ENCODE results near the gene HDAC5. TPM values are rescaled to one million over a fixed set of nuclear protein-coding genes. Genes with fewer than 3 reads are reported as not detected.

Gene HDAC5
- total and polyA plus RNA-seq, 2 donors (not counting 1 experiment from before 2014, with no cell fraction given) = 31.3 to 125 TPM

GRCh38 chr17:44067545-44067940 is 55.9 kb downstream of the HDAC5 start:
- H2AFZ ChIP-seq (ENCODE audit: low read length) = no peak overlapping the region
- TF ChIP-seq CTCF (conservative IDR thresholded peaks at IDR 0.05 in 1 of 2, IDR thresholded peaks at IDR 0.05 in 1 of 2; ENCODE audit: low read depth in 1 of 2, low read length in 2 of 2) (no peak), EZH2 (IDR thresholded peaks at IDR 0.05; ENCODE audit: low read length, missing control alignments) (no peak)

GRCh38 chr17:44066204-44066930 is 57.1 kb downstream of the HDAC5 start, which contains the start of gene LSM12:
TSS of gene LSM12 (minus strand) at chr17:44066671. CDS start at chr17:44066587, 84 bp downstream.
- Histone ChIP-seq H3K27ac (ENCODE audit: insufficient read depth, low read length) (peak within 1 kb of the TSS; percentile 95), H3K27me3 (ENCODE audit: control insufficient read depth, insufficient read depth, low read length) (no peaks in the 10 kb centered on the region), H3K9ac (ENCODE audit: insufficient read depth, low read length) (peak within 1 kb of the TSS; percentile 96), H3K4me3 (replicated peaks in 1 of 4; ENCODE audit: control extremely low read depth in 1 of 4, insufficient read depth in 1 of 4, low read depth in 3 of 4, low read length in 4 of 4) (peak within 1 kb of the TSS; percentile 83 to 90 (median 88)), H2AFZ (ENCODE audit: low read length) (no peak within 1 kb of the TSS), H3K9me3 (ENCODE audit: control insufficient read depth, insufficient read depth, low read depth, low read length) (no peaks in the 10 kb centered on the region), H4K20me1 (ENCODE audit: control insufficient read depth, extremely low read depth, insufficient read depth, low read length) (peaks cover under 1% of the 10 kb centered on the region), H3K4me2 (ENCODE audit: extremely low read depth, insufficient read depth, low read length) (peak within 1 kb of the TSS; percentile 96), H3K79me2 (ENCODE audit: control insufficient read depth, insufficient read depth, low read length) (peaks cover 45% of the 10 kb centered on the region), H3K36me3 (ENCODE audit: control insufficient read depth, insufficient read depth, low read length) (peaks cover 8% of the 10 kb centered on the region), H3K4me1 (ENCODE audit: control insufficient read depth, extremely low read depth, insufficient read depth, low read length) (peaks cover 6% of the 10 kb centered on the region)
- DNase-seq (ENCODE audit: low read depth in 2 of 2) = peak; percentile 82 to 88
- TF ChIP-seq CTCF (conservative IDR thresholded peaks at IDR 0.05 in 1 of 2, IDR thresholded peaks at IDR 0.05 in 1 of 2; ENCODE audit: low read depth in 1 of 2, low read length in 2 of 2) (no peak), EZH2 (IDR thresholded peaks at IDR 0.05; ENCODE audit: low read length, missing control alignments) (no peak)

More at GRCh38 chr17:44067545-44067940, 55.9 kb downstream of the HDAC5 start:
- H3K36me3 ChIP-seq (ENCODE audit: control insufficient read depth, insufficient read depth, low read length) = peaks cover 3% of the 10 kb centered on the region
- peaks cover 46% of the 10 kb centered on the region for H3K79me2 ChIP-seq (ENCODE audit: control insufficient read depth, insufficient read depth, low read length)
- peaks cover 9% of the 10 kb centered on the region for H3K4me1 ChIP-seq (ENCODE audit: control insufficient read depth, extremely low read depth, insufficient read depth, low read length)
- no peak for DNase-seq (ENCODE audit: low read depth in 2 of 2)
- no peak overlapping the region for H3K9ac ChIP-seq (ENCODE audit: insufficient read depth, low read length)
- H3K27me3 ChIP-seq (ENCODE audit: control insufficient read depth, insufficient read depth, low read length) = no peaks in the 10 kb centered on the region
- no peak overlapping the region for H3K4me2 ChIP-seq (ENCODE audit: extremely low read depth, insufficient read depth, low read length)
- no peak overlapping the region for H3K4me3 ChIP-seq (replicated peaks in 1 of 4; ENCODE audit: control extremely low read depth in 1 of 4, insufficient read depth in 1 of 4, low read depth in 3 of 4, low read length in 4 of 4)
- no peaks in the 10 kb centered on the region for H4K20me1 ChIP-seq (ENCODE audit: control insufficient read depth, extremely low read depth, insufficient read depth, low read length)
- H3K27ac ChIP-seq (ENCODE audit: insufficient read depth, low read length) = no peak overlapping the region
- no peaks in the 10 kb centered on the region for H3K9me3 ChIP-seq (ENCODE audit: control insufficient read depth, insufficient read depth, low read depth, low read length)

- Histone ChIP-seq H3K4me2 (ENCODE audit: extremely low read depth, insufficient read depth, low read length) (peak overlapping the region; percentile 96), H3K4me1 (ENCODE audit: control insufficient read depth, extremely low read depth, insufficient read depth, low read length) (peaks cover 6% of the 10 kb centered on the region), H3K9ac (ENCODE audit: insufficient read depth, low read length) (peak overlapping the region; percentile 96), H3K79me2 (ENCODE audit: control insufficient read depth, insufficient read depth, low read length) (peaks cover 49% of the 10 kb centered on the region), H3K4me3 (replicated peaks in 1 of 4; ENCODE audit: control extremely low read depth in 1 of 4, insufficient read depth in 1 of 4, low read depth in 3 of 4, low read length in 4 of 4) (peak overlapping the region; percentile 83 to 90 (median 88)), H2AFZ (ENCODE audit: low read length) (no peak overlapping the region), H3K27ac (ENCODE audit: insufficient read depth, low read length) (peak overlapping the region; percentile 95), H3K36me3 (ENCODE audit: control insufficient read depth, insufficient read depth, low read length) (peaks cover 10% of the 10 kb centered on the region), H4K20me1 (ENCODE audit: control insufficient read depth, extremely low read depth, insufficient read depth, low read length) (peaks cover 2% of the 10 kb centered on the region), H3K27me3 (ENCODE audit: control insufficient read depth, insufficient read depth, low read length) (no peaks in the 10 kb centered on the region), H3K9me3 (ENCODE audit: control insufficient read depth, insufficient read depth, low read depth, low read length) (no peaks in the 10 kb centered on the region)
- DNase-seq (ENCODE audit: low read depth in 2 of 2) = no peak
- TF ChIP-seq EZH2 (IDR thresholded peaks at IDR 0.05; ENCODE audit: low read length, missing control alignments) (no peak), CTCF (conservative IDR thresholded peaks at IDR 0.05 in 1 of 2, IDR thresholded peaks at IDR 0.05 in 1 of 2; ENCODE audit: low read depth in 1 of 2, low read length in 2 of 2) (no peak)
Measured at GRCh38 chr17:44065668-44066203, 57.7 kb downstream of the HDAC5 start.
